ENCODE results near the gene NELFCD. TPM values are rescaled to one million over a fixed set of nuclear protein-coding genes. Genes with fewer than 3 reads are reported as not detected.

The NELFCD gene
- total RNA-seq, 1 donor from 2014 or later = 85.7 TPM

- Histone ChIP-seq H3K27ac (peak overlapping the region; percentile 83), H3K27me3 (no peaks in the 10 kb centered on the region), H3K36me3 (peaks cover 0 to 57% of the 10 kb centered on the region in 2 donors), H3K4me3 (peak overlapping the region; percentile 78 to 92), H3K4me1 (peaks cover 54% of the 10 kb centered on the region), H3K9me3 (no peaks in the 10 kb centered on the region)
- intact Hi-C loops (cut with DNase I) = loop anchor here (5.0 kb wide), 1 partner anchor 139 kb away; no protein-coding TSS in a partner anchor
- no peak for TF ChIP-seq POLR2AphosphoS5 (IDR thresholded peaks at IDR 0.05; ENCODE audit: insufficient read depth in 1 of 2, low read depth in 1 of 2)
- TF ChIP-seq CTCF (IDR thresholded peaks at IDR 0.05) = no peak
- no peak for TF ChIP-seq POLR2A (IDR thresholded peaks at IDR 0.05)
- no peak for DNase-seq (ENCODE audit: extremely low spot score in 2 of 2)
Measured at GRCh38 chr20:59031564-59032022, 50.5 kb downstream of the NELFCD start.

DNA sequence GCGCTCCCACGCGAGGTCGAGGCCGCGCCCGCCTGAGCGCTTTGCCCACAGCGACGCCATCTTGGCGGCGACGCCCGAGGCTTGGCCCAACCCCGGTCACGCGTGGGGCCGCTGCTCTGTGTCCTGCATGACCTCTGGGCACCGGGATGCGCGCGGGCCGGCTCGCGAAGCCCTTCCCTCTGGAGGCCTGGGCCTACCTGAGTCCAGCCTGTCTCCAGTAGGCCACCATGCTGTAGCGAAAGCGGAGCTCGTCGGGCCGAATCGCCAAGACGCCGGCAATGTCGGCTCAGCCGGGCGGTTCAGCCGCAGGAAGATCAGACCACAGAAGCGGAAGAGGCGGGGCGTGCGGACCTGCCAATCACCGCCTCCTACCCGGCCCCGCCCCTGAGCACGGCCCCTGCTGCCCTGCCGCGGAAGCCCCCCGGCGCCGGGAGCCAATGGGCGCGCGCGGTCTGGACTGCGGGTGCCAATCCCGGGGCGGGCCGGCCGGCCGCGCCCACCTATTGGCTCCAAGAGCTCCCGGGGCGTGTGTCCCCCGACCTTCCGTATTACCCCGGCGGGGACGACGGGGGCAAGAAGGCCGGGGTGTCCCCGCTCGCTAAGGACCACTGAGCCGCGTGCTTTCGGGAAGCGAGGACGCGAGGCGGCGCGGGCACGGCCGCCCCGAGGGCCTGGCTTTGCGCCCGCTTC is 51.1 kb downstream of the NELFCD start, which contains the start of gene ATP5F1E:
TSS of gene ATP5F1E (minus strand) at position 313 of the 690 bp plus-strand sequence. CDS start at position 229, 84 bp downstream.
- H3K27me3 ChIP-seq = no peaks in the 10 kb centered on the region
- peaks cover 0 to 62% of the 10 kb centered on the region in 2 donors for H3K36me3 ChIP-seq
- peaks cover 48% of the 10 kb centered on the region for H3K4me1 ChIP-seq
- H3K27ac ChIP-seq = peak within 1 kb of the TSS; percentile 83
- DNase-seq (ENCODE audit: extremely low spot score in 2 of 2) = peak in 1 of 2 donors; percentile 96
- peak within 1 kb of the TSS; percentile 78 to 92 for H3K4me3 ChIP-seq
- TF ChIP-seq POLR2A (IDR thresholded peaks at IDR 0.05) (peak in 1 of 2 donors; percentile 74), POLR2AphosphoS5 (IDR thresholded peaks at IDR 0.05; ENCODE audit: insufficient read depth in 1 of 2, low read depth in 1 of 2) (peak; percentile 18 to 97), CTCF (IDR thresholded peaks at IDR 0.05) (no peak)
- intact Hi-C loops (cut with DNase I) = loop anchor here (5.0 kb wide), 1 partner anchor 140 kb away; no protein-coding TSS in a partner anchor
- H3K9me3 ChIP-seq = no peaks in the 10 kb centered on the region

DNA sequence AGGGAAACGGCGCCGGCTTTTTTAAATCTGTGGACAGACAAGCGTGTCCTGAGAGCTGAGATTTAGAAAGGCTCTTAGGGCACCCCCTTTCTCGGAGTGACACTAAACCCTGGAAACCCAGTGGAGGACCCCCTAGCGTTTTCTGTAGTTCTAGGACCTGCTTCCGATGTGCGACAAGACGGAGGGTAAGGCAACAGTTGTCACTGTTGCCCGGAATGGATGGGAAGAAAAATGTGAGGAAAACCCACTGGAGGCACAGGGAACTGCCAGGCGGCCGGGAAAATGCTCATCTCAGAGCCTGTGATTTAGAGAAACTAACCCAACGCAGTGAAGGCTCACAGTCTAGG is 51.6 kb downstream of the NELFCD start:
- intact Hi-C loops (cut with DNase I) = loop anchor here (5.0 kb wide), 1 partner anchor 140 kb away; no protein-coding TSS in a partner anchor
- peaks cover 43% of the 10 kb centered on the region for H3K4me1 ChIP-seq
- peak overlapping the region; percentile 83 for H3K27ac ChIP-seq
- DNase-seq (ENCODE audit: extremely low spot score in 2 of 2) = no peak
- H3K27me3 ChIP-seq = no peaks in the 10 kb centered on the region
- peak overlapping the region; percentile 78 to 92 for H3K4me3 ChIP-seq
- H3K36me3 ChIP-seq = peaks cover 0 to 65% of the 10 kb centered on the region in 2 donors
- no peaks in the 10 kb centered on the region for H3K9me3 ChIP-seq
- TF ChIP-seq POLR2AphosphoS5 (IDR thresholded peaks at IDR 0.05; ENCODE audit: insufficient read depth in 1 of 2, low read depth in 1 of 2) = no peak
- TF ChIP-seq POLR2A (IDR thresholded peaks at IDR 0.05) = no peak
- TF ChIP-seq CTCF (IDR thresholded peaks at IDR 0.05) = peak in 1 of 3 experiments; percentile 7

GRCh38 chr20:59033093-59033492 is 52.0 kb downstream of the NELFCD start:
- TF ChIP-seq POLR2AphosphoS5 (IDR thresholded peaks at IDR 0.05; ENCODE audit: insufficient read depth in 1 of 2, low read depth in 1 of 2) (no peak), CTCF (IDR thresholded peaks at IDR 0.05) (no peak), POLR2A (IDR thresholded peaks at IDR 0.05) (no peak)
- Histone ChIP-seq H3K27me3 (no peaks in the 10 kb centered on the region), H3K4me1 (peaks cover 39% of the 10 kb centered on the region), H3K4me3 (peak overlapping the region; percentile 78 to 92), H3K27ac (peak overlapping the region; percentile 83), H3K36me3 (peaks cover 0 to 65% of the 10 kb centered on the region in 2 donors), H3K9me3 (no peaks in the 10 kb centered on the region)
- no peak for DNase-seq (ENCODE audit: extremely low spot score in 2 of 2)
- intact Hi-C loops (cut with DNase I) = loop anchor here (5.0 kb wide), 1 partner anchor 141 kb away; no protein-coding TSS in a partner anchor
